OCI-LY7 (cell line): Measurements from ENCODE around the gene CD300C.

ENCODE experiments used
- CTCF ChIP-seq: fragments of 200-600 bp; sonication (generic); conservative IDR thresholded peaks from 2 replicates; pipeline ENCODE4 v1.5.1; 2014; ENCODE audit warnings: mild to moderate bottlenecking, antibody characterized with exemption, low read length, moderate library complexity, mixed read lengths
- EZH2phosphoT487 ChIP-seq: fragments of 200-600 bp; sonication (generic); IDR thresholded peaks from 2 replicates; pipeline ENCODE4 v1.6.1; 2018; ENCODE audit warnings: low read depth, borderline replicate concordance, mild to moderate bottlenecking, mixed run types, antibody characterized with exemption, low read length, moderate library complexity, mixed read lengths

- no peak for TF ChIP-seq CTCF
- no peak for TF ChIP-seq EZH2phosphoT487
These were observed 2.5 kb downstream of the CD300C start for GRCh38 chr17:74543406-74543805.
